ENCODE results near the gene SUV39H2. TPM values are rescaled to one million over a fixed set of nuclear protein-coding genes. Genes with fewer than 3 reads are reported as not detected.
A peak's percentile ranks its signal among the peaks of the same experiment; 100 is the strongest.

SUV39H2 gene
- total RNA-seq, 1 experiment from 2014 or later: 32.0 TPM

- DNase-seq: no peak
- Mint-ChIP-seq H3K27ac (ENCODE audit: unreplicated experiment) (no peak overlapping the region), H3K9me3 (ENCODE audit: low read depth, unreplicated experiment) (peaks cover 4% of the 10 kb centered on the region), H3K36me3 (ENCODE audit: insufficient read depth, unreplicated experiment) (peaks cover 42% of the 10 kb centered on the region), H3K4me3 (ENCODE audit: low read depth, unreplicated experiment) (no peak overlapping the region), H3K27me3 (ENCODE audit: unreplicated experiment) (no peaks in the 10 kb centered on the region), H3K4me1 (ENCODE audit: low read depth, unreplicated experiment) (no peaks in the 10 kb centered on the region)
- CTCF ChIA-PET: no interaction called here
- BruUV-seq (replicated peaks): no TSS peak
- intact Hi-C loops (cut with micrococcal nuclease; ENCODE audit: unreplicated experiment): no loop called here
- TF ChIP-seq, protein P1, sequence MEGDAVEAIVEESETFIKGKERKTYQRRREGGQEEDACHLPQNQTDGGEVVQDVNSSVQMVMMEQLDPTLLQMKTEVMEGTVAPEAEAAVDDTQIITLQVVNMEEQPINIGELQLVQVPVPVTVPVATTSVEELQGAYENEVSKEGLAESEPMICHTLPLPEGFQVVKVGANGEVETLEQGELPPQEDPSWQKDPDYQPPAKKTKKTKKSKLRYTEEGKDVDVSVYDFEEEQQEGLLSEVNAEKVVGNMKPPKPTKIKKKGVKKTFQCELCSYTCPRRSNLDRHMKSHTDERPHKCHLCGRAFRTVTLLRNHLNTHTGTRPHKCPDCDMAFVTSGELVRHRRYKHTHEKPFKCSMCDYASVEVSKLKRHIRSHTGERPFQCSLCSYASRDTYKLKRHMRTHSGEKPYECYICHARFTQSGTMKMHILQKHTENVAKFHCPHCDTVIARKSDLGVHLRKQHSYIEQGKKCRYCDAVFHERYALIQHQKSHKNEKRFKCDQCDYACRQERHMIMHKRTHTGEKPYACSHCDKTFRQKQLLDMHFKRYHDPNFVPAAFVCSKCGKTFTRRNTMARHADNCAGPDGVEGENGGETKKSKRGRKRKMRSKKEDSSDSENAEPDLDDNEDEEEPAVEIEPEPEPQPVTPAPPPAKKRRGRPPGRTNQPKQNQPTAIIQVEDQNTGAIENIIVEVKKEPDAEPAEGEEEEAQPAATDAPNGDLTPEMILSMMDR (IDR thresholded peaks at IDR 0.05; ENCODE audit: unreplicated experiment): no peak
Observed at GRCh38 chr10:14910953-14911352, 32.3 kb downstream of the SUV39H2 start.

DNA sequence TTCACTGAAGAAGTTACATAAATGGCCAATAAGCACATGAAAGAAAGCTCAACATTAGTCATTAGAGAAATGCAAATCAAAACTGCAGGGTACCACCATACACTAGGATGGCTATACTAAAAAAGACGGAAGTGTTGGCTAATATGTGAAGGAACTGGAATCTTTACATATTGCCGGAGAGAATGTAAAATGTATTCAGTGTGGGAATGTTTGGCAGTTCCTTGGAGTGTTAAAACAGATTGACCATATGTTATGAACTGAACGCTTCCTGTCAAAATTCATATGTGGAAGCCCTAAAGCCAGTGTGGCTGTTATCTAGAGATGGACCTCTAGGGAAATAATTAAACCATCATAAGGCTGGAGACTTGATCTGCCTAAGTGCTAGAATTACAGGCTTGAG, 33.1 kb downstream of the SUV39H2 start:
- no peak for DNase-seq
- Mint-ChIP-seq H3K4me1 (ENCODE audit: low read depth, unreplicated experiment) (no peaks in the 10 kb centered on the region), H3K4me3 (ENCODE audit: low read depth, unreplicated experiment) (no peak overlapping the region), H3K27me3 (ENCODE audit: unreplicated experiment) (no peaks in the 10 kb centered on the region), H3K9me3 (ENCODE audit: low read depth, unreplicated experiment) (peaks cover 4% of the 10 kb centered on the region), H3K36me3 (ENCODE audit: insufficient read depth, unreplicated experiment) (peaks cover 46% of the 10 kb centered on the region), H3K27ac (ENCODE audit: unreplicated experiment) (peak overlapping the region; percentile 19)
- CTCF ChIA-PET: no interaction called here
- no TSS peak for BruUV-seq (replicated peaks)
- TF ChIP-seq, protein P1 (IDR thresholded peaks at IDR 0.05; ENCODE audit: unreplicated experiment): no peak
- intact Hi-C loops (cut with micrococcal nuclease; ENCODE audit: unreplicated experiment): no loop called here

DNA sequence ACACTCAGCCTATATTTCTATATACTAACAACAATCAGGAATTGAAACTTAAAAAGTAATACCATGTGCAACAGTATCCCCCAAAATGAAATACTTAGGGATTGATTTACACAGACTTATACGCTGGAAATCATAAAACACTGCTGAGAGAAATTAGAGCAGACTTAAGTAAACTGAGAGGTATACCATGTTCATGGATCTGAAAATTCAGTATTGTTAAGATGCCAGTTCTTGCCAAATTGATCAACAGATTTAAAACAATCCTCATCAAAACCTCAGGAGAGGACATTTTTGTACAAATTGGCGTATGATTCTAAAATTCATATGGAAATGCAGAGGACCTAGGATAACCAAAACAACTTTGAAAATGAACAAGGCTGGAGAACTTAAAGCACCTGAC, 37.9 kb downstream of the SUV39H2 start:
- intact Hi-C loops (cut with micrococcal nuclease; ENCODE audit: unreplicated experiment): no loop called here
- H3K4me1 Mint-ChIP-seq (ENCODE audit: low read depth, unreplicated experiment): no peaks in the 10 kb centered on the region
- no peak overlapping the region for H3K27ac Mint-ChIP-seq (ENCODE audit: unreplicated experiment)
- H3K4me3 Mint-ChIP-seq (ENCODE audit: low read depth, unreplicated experiment): no peak overlapping the region
- DNase-seq: no peak
- no peaks in the 10 kb centered on the region for H3K27me3 Mint-ChIP-seq (ENCODE audit: unreplicated experiment)
- TF ChIP-seq, protein P1 (IDR thresholded peaks at IDR 0.05; ENCODE audit: unreplicated experiment): no peak
- peaks cover 4% of the 10 kb centered on the region for H3K9me3 Mint-ChIP-seq (ENCODE audit: low read depth, unreplicated experiment)
- CTCF ChIA-PET: no interaction called here
- BruUV-seq (replicated peaks): no TSS peak
- H3K36me3 Mint-ChIP-seq (ENCODE audit: insufficient read depth, unreplicated experiment): peaks cover 58% of the 10 kb centered on the region

GRCh38 chr10:14917827-14918226, 39.2 kb downstream of the SUV39H2 start:
- Mint-ChIP-seq H3K9me3 (ENCODE audit: low read depth, unreplicated experiment) (peaks cover 4% of the 10 kb centered on the region), H3K4me1 (ENCODE audit: low read depth, unreplicated experiment) (no peaks in the 10 kb centered on the region), H3K27ac (ENCODE audit: unreplicated experiment) (no peak overlapping the region), H3K4me3 (ENCODE audit: low read depth, unreplicated experiment) (no peak overlapping the region), H3K36me3 (ENCODE audit: insufficient read depth, unreplicated experiment) (peaks cover 62% of the 10 kb centered on the region), H3K27me3 (ENCODE audit: unreplicated experiment) (no peaks in the 10 kb centered on the region)
- TF ChIP-seq, protein P1 (IDR thresholded peaks at IDR 0.05; ENCODE audit: unreplicated experiment): no peak
- BruUV-seq (replicated peaks): no TSS peak
- no peak for DNase-seq
- intact Hi-C loops (cut with micrococcal nuclease; ENCODE audit: unreplicated experiment): no loop called here
- CTCF ChIA-PET: interaction anchor here (0.7 kb wide), 1 partner anchor 109 kb away, joined by 4 read pairs; no protein-coding TSS in a partner anchor
